GM18861 (cell line): ENCODE data around the gene CALML3.

Experiments used
- ATAC-seq: cut with Tn5 transposase; IDR thresholded peaks from one replicate; pipeline ENCODE4 v1.9.1; 2021; ENCODE audit not compliant: unreplicated experiment

The CALML3 gene

GRCh38 chr10:5506246-5506645 lies 18.5 kb upstream of the CALML3 start:
- no peak for ATAC-seq

- no peak for ATAC-seq
These were observed 17.8 kb upstream of the CALML3 start for GRCh38 chr10:5506751-5507648.

GRCh38 chr10:5507649-5508131 lies 17.1 kb upstream of the CALML3 start:
- ATAC-seq: no peak

GRCh38 chr10:5508161-5508604 lies 16.6 kb upstream of the CALML3 start:
- ATAC-seq: no peak

DNA sequence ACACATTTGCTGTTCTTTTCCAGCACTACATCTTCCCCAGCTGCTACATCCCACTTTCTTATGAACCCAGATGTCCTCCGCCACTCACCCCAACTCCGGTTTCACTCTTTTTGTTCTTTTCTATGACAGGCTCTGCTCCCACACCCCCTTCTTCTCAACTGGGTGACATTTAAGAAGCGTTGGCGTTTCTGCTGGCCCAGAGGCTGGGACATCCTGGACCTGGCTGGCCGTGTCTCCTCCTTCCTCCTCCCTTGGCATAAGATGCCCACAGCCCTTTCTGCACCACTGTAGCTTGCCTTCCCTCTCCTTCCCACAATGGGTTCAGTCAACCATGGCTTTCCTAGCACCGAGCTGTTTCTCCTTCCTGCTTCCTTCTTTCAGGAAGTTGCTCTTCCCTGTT lies 16.0 kb upstream of the CALML3 start:
- ATAC-seq: no peak

DNA sequence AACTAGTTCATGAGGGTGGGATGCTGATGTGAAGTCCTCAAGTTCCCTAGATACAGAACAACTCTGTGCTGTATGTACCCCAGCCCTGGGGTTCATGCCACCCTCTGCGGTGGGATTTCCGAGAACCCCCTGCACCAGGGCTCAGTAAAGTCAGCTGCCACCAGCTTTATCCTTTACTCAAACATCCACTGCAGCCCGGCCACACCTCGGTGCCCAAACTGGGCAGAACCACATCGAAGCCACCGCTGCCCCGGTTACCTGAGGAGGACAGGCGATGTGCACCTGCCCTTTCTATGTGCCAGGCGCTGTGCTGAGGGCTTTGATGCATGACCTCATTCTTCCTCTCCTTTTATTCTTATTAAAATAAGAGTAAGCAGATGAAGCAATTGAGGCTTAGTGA lies 15.5 kb upstream of the CALML3 start:
- ATAC-seq: no peak

- ATAC-seq: no peak
These were observed 15.1 kb upstream of the CALML3 start for GRCh38 chr10:5509691-5510090.

DNA sequence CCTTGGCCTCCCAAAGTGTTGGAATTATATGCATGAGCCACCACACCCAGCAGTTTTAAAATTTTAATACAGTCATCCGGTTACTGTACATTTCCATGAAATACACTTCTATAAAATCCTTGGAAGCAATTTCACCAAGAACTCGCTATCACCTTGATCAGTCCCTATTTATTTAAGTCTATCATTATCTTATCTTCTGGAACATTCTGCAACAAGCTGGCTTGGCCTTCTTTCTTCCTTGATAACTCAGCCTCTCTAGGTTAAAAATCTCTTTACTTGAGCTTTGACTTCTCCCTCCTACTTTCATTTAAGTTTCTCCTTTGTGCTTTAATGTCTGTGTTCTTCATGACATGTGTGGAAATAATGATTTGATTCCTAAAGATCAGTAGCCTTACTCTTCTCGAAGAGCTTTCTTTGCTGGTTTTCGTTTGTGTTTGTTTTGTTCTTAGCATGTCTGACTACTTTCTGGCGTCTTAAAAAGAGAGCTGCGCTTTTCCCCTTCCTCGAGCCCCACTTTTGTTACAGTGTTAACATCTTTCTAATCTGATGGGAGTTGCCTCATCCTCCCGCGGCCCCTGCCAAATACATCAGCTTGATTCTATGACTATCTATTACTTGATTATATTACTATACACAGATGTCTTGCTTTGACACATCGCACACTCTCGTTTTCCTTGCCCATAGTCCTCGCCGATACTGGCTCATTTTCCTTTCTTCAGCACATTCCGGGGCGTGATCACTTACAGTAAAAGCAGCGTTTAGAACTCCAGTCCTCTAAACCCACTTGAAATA lies 14.3 kb upstream of the CALML3 start:
- ATAC-seq: no peak

- ATAC-seq: no peak
These were observed 13.4 kb upstream of the CALML3 start for GRCh38 chr10:5511231-5511884.

GRCh38 chr10:5511885-5512280 lies 12.9 kb upstream of the CALML3 start:
- no peak for ATAC-seq

DNA sequence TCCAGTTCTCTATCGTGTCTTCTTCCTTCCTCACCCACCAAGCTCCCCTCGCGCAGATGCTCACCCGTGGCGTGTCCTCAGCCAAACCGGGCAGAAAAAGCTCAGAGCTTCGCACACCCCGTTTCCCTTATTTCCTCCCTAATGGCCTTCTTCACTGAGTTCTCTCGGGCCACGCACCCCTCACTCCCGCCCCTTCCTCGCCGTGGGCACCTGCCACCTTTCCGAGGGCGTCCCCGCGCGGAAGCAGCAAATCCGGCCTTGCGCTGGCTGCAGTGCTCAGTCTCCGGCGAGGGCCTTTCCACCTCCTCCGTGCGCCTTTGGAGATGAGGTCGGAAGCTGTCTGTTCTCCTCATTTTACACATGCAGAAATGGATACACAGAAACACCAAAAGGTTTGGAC lies 12.4 kb upstream of the CALML3 start:
- ATAC-seq: no peak

- no peak for ATAC-seq
These were observed 11.7 kb upstream of the CALML3 start for GRCh38 chr10:5512881-5513612.

GRCh38 chr10:5514226-5514850 lies 10.4 kb upstream of the CALML3 start:
- no peak for ATAC-seq

DNA sequence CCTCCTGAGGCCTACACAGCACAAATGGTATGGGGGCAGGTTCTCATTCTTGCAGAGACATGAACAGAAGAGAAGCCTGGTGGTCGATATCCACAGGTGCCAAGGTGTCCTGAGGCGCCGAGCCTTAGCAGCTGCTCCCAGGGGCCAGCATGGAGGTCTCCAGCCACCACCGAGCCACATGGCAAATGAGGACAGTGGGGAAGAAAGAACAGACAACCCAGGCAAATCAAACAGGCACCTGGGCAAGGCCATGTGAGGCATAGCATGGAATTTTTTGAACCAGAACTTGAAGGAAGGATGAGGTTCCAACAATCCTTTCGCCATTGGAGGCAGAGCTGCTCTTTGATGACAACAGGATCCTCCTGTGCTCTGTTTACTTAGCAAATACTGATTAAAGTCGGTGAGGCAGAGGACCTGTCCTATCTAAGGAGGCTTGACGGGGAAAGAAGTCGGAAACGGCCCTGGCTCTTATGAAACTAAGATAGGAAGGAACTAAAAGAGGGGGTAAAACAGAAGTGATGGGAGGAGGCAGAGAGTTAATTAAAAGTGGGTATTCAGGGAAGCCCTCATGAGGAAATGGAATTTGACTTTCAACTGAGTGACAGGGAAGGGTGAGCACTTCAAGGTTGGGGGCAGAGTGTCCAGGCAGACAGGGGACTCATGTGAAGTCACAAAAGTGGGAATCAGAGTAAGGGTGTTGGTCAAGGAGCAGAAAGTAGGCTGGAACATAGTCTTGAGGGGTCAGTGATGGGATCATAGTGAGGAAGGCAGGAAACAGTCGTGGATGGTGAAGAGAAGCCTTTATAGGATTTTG lies 8.6 kb upstream of the CALML3 start:
- no peak for ATAC-seq

DNA sequence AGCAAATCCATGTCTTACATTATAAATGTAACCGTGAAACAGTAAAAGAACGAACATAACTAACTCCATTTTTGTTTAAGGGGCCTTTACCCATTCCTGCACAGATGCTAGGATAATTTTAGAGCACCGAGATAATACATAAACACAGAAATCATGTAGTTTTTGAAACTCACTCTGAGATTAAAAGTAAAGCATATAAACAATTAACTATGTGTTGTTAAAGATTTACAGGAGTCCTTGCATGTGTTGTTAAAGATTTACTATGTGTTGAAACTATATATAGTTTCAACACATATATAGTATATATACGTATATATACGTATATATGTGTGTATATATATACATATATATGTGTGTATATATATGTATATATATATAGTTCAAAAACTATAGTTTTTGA lies 7.2 kb upstream of the CALML3 start:
- no peak for ATAC-seq

GRCh38 chr10:5518143-5518542 lies 6.6 kb upstream of the CALML3 start:
- ATAC-seq: no peak

GRCh38 chr10:5519054-5519453 lies 5.7 kb upstream of the CALML3 start:
- ATAC-seq: no peak

GRCh38 chr10:5522913-5523560 lies 1.7 kb upstream of the CALML3 start:
- no peak for ATAC-seq
